HG03095 (cell line): ENCODE measurements around the gene MED13L.
"Not testable (repeated sequence)": the region's sequence is repeated elsewhere in the genome, so short reads cannot be mapped to it uniquely, and the experiment has no call there.

ENCODE experiments used
- ATAC-seq: cut with Tn5 transposase; IDR thresholded peaks from one replicate; pipeline ENCODE4 v1.9.1; 2021; ENCODE audit warnings: moderate library complexity; ENCODE audit not compliant: unreplicated experiment

Gene MED13L

GRCh38 chr12:116303929-116304328 is 26.4 kb upstream of the MED13L start:
- ATAC-seq = no peak

- no peak for ATAC-seq
Measured at GRCh38 chr12:116303066-116303465, 25.6 kb upstream of the MED13L start.

- ATAC-seq = no peak
Measured at GRCh38 chr12:116302166-116303058, 24.9 kb upstream of the MED13L start.

GRCh38 chr12:116301621-116302020 is 24.1 kb upstream of the MED13L start:
- ATAC-seq = no peak

GRCh38 chr12:116299665-116300328 is 22.3 kb upstream of the MED13L start:
- no peak for ATAC-seq

GRCh38 chr12:116299064-116299463 is 21.6 kb upstream of the MED13L start:
- no peak for ATAC-seq

- ATAC-seq = no peak
Measured at GRCh38 chr12:116298578-116298977, 21.1 kb upstream of the MED13L start.

- ATAC-seq = no peak
Measured at GRCh38 chr12:116297224-116297834, 19.8 kb upstream of the MED13L start.

- ATAC-seq = no peak
Measured at GRCh38 chr12:116295327-116296263, 18.1 kb upstream of the MED13L start.

GRCh38 chr12:116294454-116295165 is 17.1 kb upstream of the MED13L start:
- no peak for ATAC-seq

GRCh38 chr12:116293687-116294453 is 16.4 kb upstream of the MED13L start:
- ATAC-seq = no peak

- ATAC-seq = no peak
Measured at GRCh38 chr12:116291218-116291617, 13.7 kb upstream of the MED13L start.

GRCh38 chr12:116288735-116289134 is 11.2 kb upstream of the MED13L start:
- ATAC-seq = no peak

GRCh38 chr12:116287842-116288301 is 10.4 kb upstream of the MED13L start:
- ATAC-seq = no peak

- ATAC-seq = no peak
Measured at GRCh38 chr12:116284396-116284795, 6.9 kb upstream of the MED13L start.

- ATAC-seq = not testable (repeated sequence)
Measured at GRCh38 chr12:116283881-116284280, 6.4 kb upstream of the MED13L start.

GRCh38 chr12:116282371-116283286 is 5.1 kb upstream of the MED13L start:
- no peak for ATAC-seq

- ATAC-seq = no peak
Measured at GRCh38 chr12:116280595-116281290, 3.2 kb upstream of the MED13L start.
